SKM-1 (cell line): ENCODE data around the gene CHST9.
"Not testable (repeated sequence)": the region's sequence is repeated elsewhere in the genome, so short reads cannot be mapped to it uniquely, and the experiment has no call there.

Experiments used
- DNase-seq: peaks from one replicate; lab custom pipeline; 2025; ENCODE audit not compliant: unreplicated experiment; lab: John Stamatoyannopoulos, UW

CHST9 gene

GRCh38 chr18:27108842-27109241 is 76.3 kb downstream of the CHST9 start:
- no peak for DNase-seq

DNA sequence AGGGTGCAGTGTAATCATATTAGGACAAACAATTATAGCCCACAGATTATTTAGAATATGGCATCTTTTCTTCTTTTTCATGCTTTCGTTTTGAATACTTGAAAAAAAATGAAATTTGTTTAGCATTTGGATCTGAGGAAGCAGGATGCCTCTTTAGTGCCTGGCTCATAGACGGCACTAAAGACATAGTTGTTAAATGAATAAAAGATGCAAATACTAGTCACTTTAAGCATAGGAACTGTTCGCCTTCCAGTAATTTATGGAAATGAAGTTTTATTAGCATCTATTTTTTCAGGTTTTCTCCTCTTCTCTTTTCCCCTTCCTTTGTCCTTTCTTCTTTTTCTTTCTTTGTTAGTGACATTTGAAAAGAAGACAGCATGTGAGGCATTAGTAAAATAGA is 80.4 kb downstream of the CHST9 start:
- DNase-seq = no peak

DNA sequence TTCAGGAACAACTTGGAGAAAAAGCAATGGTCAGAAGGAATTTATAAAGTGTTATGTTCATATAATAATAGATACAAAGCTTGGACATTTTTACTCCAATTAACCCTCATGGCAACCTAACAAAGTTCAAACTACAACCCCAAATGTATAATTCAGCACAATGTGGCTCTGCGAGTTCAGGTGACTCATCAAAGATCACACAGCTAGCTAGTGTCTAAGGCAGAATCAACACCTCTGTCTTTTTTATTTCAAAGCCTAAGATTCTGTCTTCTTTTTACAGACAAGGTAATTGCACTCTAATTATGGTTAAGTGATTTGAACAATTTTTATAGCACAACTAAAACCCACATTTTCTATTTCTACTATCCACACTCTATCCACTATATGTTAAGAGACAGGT is 90.5 kb downstream of the CHST9 start:
- no peak for DNase-seq

GRCh38 chr18:27093290-27093689 is 91.8 kb downstream of the CHST9 start:
- not testable (repeated sequence) for DNase-seq

- no peak for DNase-seq
Observed at GRCh38 chr18:27081701-27082100, 103.4 kb downstream of the CHST9 start.

DNA sequence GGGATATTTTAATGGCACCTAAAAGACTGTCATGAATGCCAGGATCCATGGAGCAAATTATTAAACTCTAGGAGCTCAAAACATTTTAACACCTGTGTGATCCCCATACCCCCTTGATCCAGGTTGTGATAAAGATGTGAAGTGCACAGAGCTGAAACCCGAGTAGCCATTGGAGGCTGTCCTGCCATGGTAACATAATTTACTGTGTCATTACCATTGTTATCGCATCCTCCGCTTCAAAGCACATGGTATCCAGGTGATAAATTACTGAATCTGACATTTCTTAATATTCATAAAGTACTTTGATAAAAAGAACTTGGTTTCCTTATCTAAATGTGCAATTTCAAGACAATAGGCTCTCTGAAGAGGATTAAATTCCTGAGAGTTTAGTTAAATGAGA is 109.3 kb downstream of the CHST9 start:
- DNase-seq = no peak

- DNase-seq = no peak
Observed at GRCh38 chr18:27073404-27073830, 111.7 kb downstream of the CHST9 start.

- DNase-seq = no peak
Observed at GRCh38 chr18:27064673-27065072, 120.4 kb downstream of the CHST9 start.

DNA sequence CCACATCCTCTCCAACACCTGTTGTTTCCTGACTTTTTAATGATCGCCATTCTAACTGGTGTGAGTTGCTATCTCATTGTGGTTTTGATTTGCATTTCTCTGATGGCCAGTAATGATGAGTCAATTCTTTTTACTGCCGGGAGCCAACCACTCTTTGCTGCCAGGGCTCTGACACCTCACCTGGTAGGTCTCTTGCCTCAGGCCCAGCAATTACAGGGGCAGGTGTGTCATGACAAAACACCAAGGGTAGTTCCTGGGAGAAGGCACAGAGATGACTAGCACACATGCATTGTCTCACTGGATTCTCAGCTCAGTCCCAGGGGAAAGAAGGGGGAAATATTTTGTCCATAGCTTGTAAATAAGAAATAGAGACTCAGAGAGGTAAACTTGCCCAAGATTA is 122.3 kb downstream of the CHST9 start:
- no peak for DNase-seq

DNA sequence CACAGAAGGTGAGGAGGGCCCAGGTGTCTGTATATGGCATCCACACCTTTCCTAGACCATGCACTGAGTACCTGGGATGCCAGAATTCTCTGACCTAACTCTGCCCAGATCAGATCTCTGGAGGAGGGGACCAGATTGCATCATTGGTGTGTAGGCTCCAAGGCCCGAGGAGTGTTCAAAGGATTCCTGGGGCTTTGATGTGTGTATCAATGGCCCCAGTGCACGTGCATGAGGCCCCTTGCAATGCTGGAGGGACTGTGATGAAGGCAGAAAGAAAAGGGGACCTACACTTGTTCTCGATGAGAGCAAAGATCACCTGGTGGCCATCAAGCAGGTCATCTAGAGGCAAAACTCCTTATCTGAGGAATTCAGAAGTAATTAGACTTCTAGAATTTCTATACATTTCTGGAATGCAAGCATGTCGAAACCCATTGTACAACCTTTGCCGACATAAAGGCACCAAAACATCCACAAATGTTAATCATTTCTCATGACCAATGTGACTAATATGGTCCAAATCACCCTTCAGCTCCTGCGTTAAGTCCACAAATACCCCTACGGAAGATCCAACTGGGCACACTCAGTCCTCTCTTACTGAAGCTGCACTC is 123.5 kb downstream of the CHST9 start:
- no peak for DNase-seq

DNA sequence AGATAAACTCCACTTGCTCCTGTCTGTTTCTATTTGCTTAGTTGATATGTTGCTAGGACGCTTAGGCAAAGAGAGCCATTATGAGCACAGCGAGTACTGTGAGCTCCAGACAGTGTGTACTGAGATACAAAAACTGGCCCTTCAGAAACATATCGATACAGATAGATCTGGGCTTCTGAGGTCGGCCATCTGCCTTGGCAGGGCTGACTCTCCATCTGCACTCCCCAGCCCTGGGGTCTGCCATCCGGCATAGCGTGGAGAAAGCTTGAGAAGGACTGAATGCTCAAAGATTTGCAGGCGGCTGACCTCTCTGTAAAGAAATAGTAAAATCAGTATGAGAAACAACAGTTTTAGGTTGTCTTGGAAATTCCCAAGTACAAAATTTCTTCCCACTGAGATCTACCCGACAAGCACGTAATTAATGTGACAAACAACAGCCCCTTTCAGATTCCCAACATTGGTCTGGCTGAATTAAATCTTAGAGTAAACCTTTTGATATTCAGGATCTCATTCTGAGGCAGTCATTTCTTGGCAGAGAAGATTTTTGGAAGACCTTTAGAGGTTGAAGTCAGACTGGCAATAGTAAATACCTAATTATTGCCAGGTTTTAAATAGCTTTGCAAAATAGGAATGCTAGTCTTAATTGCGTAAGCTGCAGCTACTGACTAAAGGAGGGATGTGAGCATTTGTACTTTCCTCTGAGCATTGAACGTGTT is 127.4 kb downstream of the CHST9 start:
- DNase-seq = no peak

GRCh38 chr18:27054926-27055325 is 130.2 kb downstream of the CHST9 start:
- DNase-seq = no peak

- no peak for DNase-seq
Observed at GRCh38 chr18:27049969-27050368, 135.1 kb downstream of the CHST9 start.

DNA sequence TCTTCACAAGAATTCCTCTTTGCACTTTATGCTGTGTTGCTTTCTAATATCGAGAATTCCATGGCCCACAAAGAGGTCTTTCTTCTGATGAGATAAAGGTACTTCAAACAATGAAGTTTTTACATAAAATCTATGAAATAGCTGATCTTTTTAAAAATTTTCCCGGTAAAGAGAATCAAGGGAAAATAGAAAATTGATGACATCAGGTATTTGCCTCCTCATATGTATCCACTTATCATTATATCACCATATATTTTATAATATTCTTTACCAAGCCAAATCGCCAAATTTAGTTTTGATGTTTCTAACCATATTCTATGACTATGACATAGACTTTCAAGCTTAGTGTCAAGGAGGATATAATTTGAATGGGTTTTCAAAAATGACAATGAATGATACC is 139.8 kb downstream of the CHST9 start:
- DNase-seq = no peak

DNA sequence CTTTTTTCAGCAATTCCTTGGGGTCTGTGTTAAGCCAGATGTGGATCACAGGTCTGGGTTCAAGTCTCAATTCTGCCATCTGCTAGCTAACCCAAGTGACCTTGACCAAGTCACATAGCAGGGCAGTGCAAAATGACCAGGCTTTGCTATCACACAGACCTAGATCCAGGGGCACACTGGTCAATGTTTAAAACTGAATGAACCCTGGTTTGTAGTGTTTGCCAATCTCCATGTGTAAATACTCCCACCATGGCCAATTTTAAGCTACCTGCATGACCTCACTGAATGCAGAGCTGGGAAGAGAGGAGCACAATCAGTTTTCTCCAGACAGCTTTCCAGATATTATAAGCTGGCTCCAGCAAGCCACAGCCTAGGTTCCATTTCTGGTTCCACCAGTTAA is 142.9 kb downstream of the CHST9 start:
- no peak for DNase-seq

DNA sequence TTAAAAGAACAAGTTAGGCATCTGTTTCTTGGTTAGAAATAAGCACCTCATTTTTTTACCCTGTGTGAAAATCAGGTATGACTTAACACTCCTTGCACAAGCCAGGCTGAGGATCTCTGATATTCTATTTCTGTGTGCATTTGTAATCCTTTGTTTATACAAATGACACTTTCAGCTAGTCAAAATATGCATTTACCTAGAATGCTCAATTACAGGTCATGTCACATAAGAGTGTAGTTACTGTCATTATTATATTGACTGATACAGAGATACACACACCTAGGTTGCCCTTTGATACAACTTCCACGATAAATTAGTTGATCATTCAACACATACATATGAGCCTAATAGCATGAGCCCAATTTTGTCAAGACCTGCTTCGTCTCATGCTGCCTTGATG is 144.3 kb downstream of the CHST9 start:
- no peak for DNase-seq

GRCh38 chr18:27033722-27034121 is 151.4 kb downstream of the CHST9 start:
- DNase-seq = no peak

- DNase-seq = no peak
Observed at GRCh38 chr18:27030421-27030820, 154.7 kb downstream of the CHST9 start.

GRCh38 chr18:27022477-27022876 is 162.6 kb downstream of the CHST9 start:
- DNase-seq = no peak

GRCh38 chr18:27017901-27018500 is 167.1 kb downstream of the CHST9 start:
- peak; percentile 14 for DNase-seq

- no peak for DNase-seq
Observed at GRCh38 chr18:27014841-27015240, 170.3 kb downstream of the CHST9 start.

GRCh38 chr18:27010784-27011183 is 174.3 kb downstream of the CHST9 start:
- DNase-seq = no peak

- no peak for DNase-seq
Observed at GRCh38 chr18:27009293-27009692, 175.8 kb downstream of the CHST9 start.
